WTC11 (cell line): Measurements from ENCODE around the gene TSPAN4.
A peak's percentile ranks its signal among the peaks of the same experiment; 100 is the strongest.

Source experiments
- CREM ChIP-seq: sonication (generic); formaldehyde crosslinking; IDR thresholded peaks from 2 replicates; pipeline ENCODE4 v1.8.1; 2022; ENCODE audit warnings: mild to moderate bottlenecking, missing genetic modification reagents, moderate library complexity
- NFE2L1 ChIP-seq: sonication (generic); formaldehyde crosslinking; IDR thresholded peaks from 2 replicates; pipeline ENCODE4 v1.8.1; 2023; ENCODE audit warnings: missing genetic modification reagents
- OVOL2 ChIP-seq: fragments of 250-450 bp; sonication (Bioruptor Pico); IDR thresholded peaks from 2 replicates; pipeline ENCODE4 v1.9.0; 2021; ENCODE audit warnings: mild to moderate bottlenecking, borderline replicate concordance
- SP1 ChIP-seq: sonication (generic); formaldehyde crosslinking; conservative IDR thresholded peaks from 2 replicates; pipeline ENCODE4 v1.8.1; 2022; ENCODE audit warnings: missing genetic modification reagents
- ZBTB21 ChIP-seq: sonication (generic); formaldehyde crosslinking; IDR thresholded peaks from 2 replicates; pipeline ENCODE4 v1.8.1; 2023; ENCODE audit warnings: mild to moderate bottlenecking, missing genetic modification reagents, borderline replicate concordance
- ZNF219 ChIP-seq: sonication (generic); formaldehyde crosslinking; IDR thresholded peaks from 2 replicates; pipeline ENCODE4 v1.8.0; 2023; ENCODE audit warnings: missing genetic modification reagents, mild to moderate bottlenecking, borderline replicate concordance
- ZNF263 ChIP-seq: sonication (generic); formaldehyde crosslinking; IDR thresholded peaks from 2 replicates; pipeline ENCODE4 v1.8.1; 2022; ENCODE audit warnings: low read depth, mild to moderate bottlenecking, moderate library complexity, missing genetic modification reagents
- TF ChIP-seq, protein P1 (sequence below): fragments of 200-600 bp; IDR thresholded peaks from 2 replicates; pipeline ENCODE4 v1.8.0; 2022; ENCODE audit warnings: antibody characterized with exemption
- TF ChIP-seq, protein P2 (sequence below): sonication (generic); formaldehyde crosslinking; IDR thresholded peaks from 2 replicates; pipeline ENCODE4 v1.8.1; 2022; ENCODE audit warnings: low read depth, mild to moderate bottlenecking, moderate library complexity, missing genetic modification reagents, borderline replicate concordance

DNA sequence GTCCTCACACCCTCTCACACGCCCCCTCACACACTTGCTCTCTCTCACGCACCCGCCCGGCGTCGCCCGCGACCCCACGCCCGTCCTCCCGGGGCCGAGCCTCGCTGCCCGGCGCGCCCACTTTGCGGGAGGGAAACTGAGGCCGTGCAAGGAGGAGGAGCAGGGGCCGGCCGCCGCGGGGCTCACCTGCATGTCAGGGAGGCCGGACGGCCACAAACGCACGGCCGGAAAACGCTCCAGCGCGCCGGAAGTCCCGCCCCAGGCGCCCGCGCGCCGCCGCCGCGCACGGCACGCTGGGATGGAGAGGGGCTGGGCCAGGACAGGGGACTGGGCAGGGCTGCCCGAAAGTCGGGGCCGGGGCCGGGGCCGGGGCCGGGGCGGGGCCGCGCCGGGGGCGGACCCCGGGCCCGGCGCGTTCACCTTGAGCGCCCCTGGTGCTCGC is 68.0 kb downstream of the TSPAN4 start, which contains the start of gene CHID1:
- TF ChIP-seq, protein P1, sequence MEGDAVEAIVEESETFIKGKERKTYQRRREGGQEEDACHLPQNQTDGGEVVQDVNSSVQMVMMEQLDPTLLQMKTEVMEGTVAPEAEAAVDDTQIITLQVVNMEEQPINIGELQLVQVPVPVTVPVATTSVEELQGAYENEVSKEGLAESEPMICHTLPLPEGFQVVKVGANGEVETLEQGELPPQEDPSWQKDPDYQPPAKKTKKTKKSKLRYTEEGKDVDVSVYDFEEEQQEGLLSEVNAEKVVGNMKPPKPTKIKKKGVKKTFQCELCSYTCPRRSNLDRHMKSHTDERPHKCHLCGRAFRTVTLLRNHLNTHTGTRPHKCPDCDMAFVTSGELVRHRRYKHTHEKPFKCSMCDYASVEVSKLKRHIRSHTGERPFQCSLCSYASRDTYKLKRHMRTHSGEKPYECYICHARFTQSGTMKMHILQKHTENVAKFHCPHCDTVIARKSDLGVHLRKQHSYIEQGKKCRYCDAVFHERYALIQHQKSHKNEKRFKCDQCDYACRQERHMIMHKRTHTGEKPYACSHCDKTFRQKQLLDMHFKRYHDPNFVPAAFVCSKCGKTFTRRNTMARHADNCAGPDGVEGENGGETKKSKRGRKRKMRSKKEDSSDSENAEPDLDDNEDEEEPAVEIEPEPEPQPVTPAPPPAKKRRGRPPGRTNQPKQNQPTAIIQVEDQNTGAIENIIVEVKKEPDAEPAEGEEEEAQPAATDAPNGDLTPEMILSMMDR: no peak
- TF ChIP-seq, protein P2, sequence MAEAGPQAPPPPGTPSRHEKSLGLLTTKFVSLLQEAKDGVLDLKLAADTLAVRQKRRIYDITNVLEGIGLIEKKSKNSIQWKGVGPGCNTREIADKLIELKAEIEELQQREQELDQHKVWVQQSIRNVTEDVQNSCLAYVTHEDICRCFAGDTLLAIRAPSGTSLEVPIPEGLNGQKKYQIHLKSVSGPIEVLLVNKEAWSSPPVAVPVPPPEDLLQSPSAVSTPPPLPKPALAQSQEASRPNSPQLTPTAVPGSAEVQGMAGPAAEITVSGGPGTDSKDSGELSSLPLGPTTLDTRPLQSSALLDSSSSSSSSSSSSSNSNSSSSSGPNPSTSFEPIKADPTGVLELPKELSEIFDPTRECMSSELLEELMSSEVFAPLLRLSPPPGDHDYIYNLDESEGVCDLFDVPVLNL: no peak
- peak; percentile 54; the same call in 1 of the 2 replicates for TF ChIP-seq SP1
- no peak for TF ChIP-seq ZNF219 (CRISPR knock-in tag)
- TF ChIP-seq ZBTB21 (CRISPR knock-in tag): no peak
- no peak for TF ChIP-seq ZNF263 (CRISPR knock-in tag)
- no peak for TF ChIP-seq CREM (CRISPR knock-in tag)
- no peak for TF ChIP-seq NFE2L1
- TF ChIP-seq OVOL2 (CRISPR knock-in tag): no peak
